NCI-H128 (cell line): ENCODE results near the gene RPL27A.

Source experiments
- DNase-seq: peaks from one replicate; lab custom pipeline; 2025; ENCODE audit not compliant: unreplicated experiment; lab: John Stamatoyannopoulos, UW

Gene RPL27A

DNA sequence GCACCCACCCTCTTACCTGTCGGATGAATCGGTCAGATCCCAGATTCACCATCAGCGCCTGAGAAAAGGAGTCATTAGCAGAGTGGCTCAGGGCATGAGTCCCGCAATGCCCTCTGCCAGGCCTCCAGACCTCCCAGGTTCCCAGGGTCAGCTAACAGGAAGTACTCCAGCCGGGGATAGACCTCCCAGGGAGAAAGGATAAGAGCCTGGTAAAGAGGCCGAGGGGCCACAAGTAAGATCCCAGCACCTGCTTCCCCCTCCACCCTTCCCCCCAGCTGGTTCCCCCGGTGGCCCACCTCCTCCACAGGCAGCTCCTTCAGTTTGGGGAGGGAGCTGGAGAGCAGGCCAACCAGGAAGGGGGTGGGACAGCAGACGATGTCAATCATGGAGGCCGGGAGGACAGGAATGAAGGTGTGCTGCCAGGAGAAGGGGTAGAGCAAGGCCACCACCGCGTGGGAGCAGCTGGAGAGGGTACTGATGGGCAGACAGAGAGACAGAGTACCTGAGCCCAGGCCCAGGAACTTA is 16.4 kb downstream of the RPL27A start:
- DNase-seq, result no peak

DNA sequence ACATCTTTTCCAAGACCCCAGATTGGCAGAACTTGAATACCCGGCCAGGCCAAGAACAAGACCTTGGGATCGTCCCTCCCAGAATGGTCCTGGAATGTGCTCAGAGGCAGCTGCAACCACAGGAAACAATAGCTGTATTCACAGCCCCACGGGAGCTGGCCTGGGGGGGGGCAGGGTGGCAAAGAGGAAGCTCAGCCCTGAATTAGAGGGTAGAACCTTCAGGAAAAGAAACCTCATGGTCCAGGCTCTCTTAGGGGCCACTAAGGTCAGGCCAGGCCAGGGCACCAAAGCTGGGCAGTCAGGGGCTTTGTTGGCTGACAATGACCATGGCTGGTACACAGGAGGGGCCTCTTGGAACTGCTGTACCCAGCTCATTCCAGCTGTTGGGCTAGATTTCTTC is 17.3 kb downstream of the RPL27A start:
- DNase-seq, result no peak

DNA sequence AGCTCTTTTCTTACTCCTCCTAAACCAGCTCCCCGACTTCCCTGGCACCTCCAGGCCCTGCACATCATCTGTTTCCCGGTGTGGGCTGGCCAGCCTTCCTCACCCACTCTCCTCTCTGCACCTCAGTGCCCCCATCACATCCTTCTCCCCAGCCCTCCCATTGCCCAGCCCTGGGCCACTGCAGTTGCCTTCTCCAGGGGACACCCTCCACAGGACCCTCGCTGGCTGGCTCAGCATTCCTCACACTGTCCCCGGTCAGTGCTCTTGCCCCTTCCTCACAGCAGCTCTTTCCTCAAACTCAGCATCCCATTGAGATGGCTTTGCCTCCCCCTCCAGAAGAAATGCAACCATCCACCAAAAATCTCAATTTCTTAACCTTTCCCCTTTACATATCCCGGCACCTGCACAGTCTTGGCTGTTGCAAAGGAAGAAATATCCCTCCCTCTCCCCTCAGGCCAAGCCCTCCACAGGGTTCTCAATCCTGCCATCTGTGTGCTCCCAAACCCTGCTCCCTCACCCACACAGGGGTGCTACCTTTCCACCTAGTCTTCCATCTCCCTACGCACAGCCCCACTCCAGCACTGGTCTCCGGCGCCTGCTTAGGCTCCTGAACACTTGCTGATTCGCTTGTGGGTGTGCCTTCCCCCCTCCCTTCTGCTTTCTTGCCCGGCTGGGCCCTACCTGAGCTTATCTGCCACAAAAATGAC is 19.5 kb downstream of the RPL27A start:
- DNase-seq, result no peak

GRCh38 chr11:8702598-8702915 is 20.0 kb downstream of the RPL27A start:
- DNase-seq, result no peak

DNA sequence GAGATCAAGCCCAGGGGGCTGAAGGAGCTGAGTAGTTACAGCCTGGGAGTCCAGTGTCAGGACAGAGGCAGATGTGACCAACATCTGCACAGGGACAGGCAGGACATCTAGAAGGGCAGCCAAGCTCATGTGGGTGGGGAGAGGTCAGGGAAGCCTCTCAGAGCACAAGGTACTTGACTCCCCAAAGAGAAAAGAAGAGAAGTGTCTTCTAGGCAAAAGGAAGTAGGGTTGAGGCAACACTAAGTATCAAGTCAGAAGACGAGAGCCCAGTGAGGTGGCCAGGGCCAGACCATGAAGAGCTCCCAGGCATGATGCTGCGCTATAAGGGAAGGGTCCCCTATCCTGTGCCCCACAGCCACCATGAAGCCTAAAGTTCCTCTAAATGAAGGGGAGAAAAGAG is 21.5 kb downstream of the RPL27A start:
- DNase-seq, result no peak

DNA sequence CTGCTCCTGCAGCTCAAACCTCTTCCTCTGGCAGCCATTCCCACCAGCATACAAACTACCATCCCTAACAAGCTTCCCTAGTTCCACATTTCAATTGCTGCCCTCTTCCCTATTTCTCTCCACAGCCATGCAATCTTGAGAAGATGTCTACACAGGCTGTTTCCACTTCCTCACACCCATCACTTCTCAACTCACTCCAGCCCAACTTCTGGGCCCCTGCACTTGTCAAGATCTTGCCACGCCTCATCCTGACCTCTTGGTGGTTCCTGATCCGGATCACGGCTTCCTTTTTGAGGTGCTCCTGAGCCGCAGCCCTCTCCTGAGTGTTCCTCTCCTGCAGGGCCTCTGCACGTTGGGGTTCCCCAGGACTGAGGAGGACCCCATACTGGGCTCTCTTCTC is 22.6 kb downstream of the RPL27A start:
- no peak for DNase-seq

GRCh38 chr11:8706673-8707432 is 24.3 kb downstream of the RPL27A start:
- no peak for DNase-seq

- DNase-seq, result no peak
Observed at GRCh38 chr11:8707541-8708191, 25.1 kb downstream of the RPL27A start.

DNA sequence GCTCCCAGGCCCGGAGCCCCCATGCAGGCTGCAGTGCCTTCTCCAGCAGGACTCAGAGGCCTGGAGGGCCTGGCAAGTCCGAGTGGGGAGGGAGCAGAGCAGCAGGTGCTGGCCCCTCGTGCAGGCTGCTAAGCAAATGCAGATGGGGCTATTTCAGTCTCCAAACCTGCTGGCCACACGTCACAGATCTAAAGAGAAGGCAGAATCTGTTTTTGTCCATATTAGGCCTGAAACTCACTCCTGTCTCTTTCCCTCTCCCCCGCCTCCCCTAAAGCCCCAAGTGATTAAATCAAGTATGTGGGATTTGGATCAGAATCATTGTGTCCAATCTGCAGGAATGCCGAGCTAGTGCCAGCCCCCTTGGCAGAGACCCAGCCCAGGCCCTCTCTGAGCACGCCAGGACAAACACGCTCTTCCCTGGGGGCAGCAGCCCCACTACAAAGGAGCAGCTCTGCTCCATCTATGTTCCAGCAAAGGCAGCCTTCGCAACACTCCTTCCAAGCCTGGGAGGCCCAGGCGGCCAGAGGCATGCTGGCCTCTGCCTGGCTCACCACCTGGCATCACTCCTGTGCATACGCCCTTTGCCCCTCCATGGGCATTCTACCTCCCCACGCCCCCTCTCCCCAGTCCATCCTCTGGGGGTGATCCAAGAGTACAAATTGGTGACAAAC is 26.5 kb downstream of the RPL27A start:
- DNase-seq, result no peak

- no peak for DNase-seq
Observed at GRCh38 chr11:8709777-8710176, 27.2 kb downstream of the RPL27A start.

- no peak for DNase-seq
Observed at GRCh38 chr11:8711895-8712442, 29.4 kb downstream of the RPL27A start.

DNA sequence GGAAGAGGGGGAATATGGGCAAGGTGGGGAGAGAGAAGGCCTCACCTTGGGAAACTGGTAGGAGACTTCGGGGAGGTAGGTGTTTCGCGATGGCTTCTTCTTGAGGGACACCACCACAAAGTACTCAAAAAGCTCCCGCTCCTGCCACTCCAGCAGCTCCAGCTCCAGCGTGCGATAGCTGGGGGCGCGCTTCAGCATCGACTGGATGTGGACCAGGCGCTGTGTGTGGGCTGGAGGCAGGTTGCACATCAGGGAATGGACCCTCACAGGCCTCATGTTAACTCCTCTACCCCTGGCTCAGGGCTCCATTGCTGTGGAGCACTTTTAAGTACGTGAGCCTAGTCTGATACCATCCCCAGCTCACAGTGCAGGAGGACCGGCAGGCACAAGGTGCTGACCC is 29.9 kb downstream of the RPL27A start:
- DNase-seq, result no peak

- no peak for DNase-seq
Observed at GRCh38 chr11:8713760-8714454, 31.3 kb downstream of the RPL27A start.

DNA sequence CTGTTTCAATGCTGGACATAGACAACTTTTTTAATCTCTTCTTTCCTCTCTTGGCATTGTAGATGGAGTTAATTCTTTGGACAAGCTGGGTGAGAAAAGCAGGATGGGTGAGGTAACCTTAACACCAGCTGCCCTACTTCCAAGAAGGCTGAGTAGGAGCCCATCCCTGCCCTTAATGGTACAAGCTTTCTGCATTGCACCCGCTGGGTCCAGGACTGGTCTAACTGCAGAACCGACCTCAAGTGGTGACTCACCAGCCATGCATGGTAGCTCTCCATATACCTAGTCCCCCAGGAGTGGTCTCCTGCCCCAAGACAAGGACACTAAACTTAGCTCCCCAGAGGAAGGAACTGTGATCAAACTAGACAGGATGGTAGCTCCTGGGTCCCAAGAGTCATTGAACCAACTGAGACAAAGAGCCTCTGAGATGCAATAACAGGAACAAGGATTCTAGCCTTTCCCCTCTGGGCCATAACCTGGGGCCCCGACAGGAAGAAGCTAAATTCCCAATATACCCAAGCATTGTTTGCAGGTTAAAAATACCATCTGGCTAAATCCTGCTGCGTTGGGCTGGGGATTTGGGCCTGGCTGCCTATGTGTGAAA is 32.1 kb downstream of the RPL27A start:
- no peak for DNase-seq

DNA sequence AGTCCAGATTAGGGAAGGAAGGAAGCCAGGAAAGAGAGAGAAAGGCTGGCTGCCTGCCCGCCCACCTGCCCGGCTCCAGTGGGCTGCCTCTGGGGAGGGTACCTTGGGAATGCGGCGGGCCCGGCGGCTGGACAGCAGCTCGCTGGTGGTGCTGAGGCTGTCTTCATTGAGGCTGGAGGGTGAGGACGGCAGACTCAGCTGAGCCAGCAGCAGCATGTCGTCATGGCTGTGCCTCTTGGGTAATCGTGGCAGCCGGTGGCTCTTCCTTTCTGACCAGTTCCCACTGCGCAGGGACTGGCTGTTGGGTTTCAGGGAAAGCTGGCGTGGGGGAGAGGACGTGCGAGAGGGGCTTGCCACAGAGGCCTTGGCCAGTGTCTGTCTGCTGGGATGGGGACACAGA is 32.9 kb downstream of the RPL27A start:
- no peak for DNase-seq

DNA sequence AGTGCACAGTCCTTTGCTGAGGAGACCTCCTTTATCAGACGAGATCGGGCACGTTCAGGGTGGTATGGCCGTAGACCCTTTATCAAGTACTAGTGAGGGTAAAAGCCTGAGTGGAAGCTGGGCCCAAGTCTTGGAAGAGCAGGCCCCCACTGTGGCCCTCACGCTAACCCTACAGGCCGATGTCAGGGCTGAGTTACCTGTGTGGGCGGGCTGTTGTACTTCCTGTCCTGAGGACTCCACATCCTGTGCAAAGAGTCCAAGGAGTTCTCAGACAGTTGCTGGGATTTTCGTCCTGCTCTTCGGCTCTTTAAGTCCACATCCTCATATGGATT is 34.9 kb downstream of the RPL27A start:
- no peak for DNase-seq

DNA sequence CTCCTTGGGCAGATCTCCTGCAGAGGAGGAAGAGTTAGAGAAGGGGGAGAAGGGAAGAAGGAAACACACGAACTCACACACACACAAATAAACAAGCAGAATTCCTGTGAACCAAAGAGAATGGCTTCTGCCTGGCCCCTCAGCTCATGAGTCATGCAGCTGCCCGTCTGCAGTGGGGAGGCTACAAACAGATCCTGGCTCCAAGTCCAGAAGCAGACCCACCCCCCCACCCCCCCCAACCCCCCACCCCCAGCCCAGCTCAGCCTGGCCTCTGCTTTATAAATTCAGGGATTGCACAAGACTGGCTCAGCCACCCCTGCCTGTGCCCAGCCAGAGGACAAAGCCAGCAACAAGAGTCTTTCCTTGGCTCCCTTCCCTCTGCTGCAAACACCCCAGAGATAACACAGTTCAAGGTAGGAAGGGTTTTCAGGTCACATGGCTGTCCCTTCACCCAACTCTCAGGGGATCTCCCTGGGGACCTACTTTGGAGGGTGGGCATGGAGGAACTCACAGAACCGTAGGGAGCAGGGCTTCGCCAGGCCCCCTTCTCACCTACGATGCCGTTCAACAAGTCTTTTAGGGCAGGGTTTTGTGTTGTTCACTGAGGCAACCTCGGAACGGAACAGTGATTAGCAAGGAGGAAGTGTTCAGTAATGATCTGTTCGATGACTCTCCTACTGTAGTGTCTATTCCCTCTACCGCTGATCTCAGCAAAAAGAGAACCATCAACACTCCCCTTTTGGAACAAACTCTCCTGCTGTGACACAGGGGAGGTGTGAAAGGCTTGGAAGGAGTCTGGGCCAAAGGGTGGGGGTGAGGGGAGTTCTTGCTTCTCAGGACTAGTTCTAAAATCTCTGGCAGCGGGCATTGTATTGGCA is 35.5 kb downstream of the RPL27A start:
- DNase-seq, result no peak

- DNase-seq, result no peak
Observed at GRCh38 chr11:8719211-8719649, 36.6 kb downstream of the RPL27A start.

DNA sequence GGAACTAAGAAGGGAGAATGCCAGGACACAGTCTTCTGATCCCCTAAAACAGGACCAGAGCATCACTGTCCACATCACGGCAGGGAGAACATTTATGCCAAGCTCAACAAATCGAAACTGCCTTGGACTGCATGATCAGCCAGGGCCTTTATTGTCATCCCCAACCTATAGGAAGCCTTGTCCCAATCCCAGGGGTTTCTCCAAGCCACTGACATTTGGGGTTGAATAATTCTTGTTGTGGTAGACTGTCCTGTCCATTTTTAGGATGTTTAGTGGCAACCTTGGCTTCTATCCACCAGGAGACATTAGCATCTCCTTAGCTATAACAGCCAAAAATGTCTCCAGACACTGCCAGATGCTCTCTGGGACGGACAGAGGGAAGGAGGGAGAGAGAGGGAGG is 37.1 kb downstream of the RPL27A start:
- no peak for DNase-seq
